ENCODE results near the gene KASH5.

DNA sequence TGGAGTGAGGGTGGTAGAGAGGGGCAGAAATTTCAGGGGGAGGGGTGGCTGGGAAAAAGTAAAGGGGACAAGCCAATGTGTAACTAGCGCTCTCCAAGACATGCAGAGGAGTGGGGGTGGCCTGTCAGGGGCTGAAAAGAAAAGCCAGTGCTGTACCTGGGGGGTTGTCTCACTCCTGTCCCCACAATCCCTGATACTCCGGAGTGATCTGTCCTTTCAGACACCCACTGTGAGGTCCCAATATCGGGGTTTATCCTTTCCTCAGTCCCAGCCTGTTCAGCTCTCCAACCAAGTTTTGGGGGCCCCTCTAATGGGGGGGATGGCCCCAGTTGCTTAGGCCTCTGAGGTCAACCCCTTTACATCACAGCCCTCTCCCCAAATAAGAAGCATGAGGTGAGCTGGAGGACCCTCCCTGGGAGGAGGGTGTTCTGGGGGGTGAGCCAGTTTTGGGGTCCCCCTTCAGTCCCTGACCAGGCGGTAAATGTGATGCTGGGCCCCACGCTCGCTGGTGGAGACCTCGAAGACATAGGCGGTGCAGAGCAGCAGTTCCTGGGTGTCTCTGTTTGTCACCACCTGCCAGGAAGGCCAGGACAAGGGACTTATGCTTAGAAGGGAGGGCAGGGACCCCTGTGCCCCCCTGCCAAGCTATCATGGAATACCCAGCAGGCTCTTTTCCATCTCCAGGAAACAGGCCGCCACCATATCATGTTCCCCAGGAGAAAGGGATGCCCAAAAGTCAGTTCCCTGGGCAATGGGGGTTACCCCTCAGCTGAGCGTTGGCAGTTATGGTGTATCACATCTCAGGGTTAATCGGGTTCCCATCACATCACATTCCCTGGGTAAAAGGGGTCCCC is 47.0 kb upstream of the KASH5 start:
- no peak for TF ChIP-seq POLR2A (IDR thresholded peaks at IDR 0.05)
- TF ChIP-seq, protein P1, sequence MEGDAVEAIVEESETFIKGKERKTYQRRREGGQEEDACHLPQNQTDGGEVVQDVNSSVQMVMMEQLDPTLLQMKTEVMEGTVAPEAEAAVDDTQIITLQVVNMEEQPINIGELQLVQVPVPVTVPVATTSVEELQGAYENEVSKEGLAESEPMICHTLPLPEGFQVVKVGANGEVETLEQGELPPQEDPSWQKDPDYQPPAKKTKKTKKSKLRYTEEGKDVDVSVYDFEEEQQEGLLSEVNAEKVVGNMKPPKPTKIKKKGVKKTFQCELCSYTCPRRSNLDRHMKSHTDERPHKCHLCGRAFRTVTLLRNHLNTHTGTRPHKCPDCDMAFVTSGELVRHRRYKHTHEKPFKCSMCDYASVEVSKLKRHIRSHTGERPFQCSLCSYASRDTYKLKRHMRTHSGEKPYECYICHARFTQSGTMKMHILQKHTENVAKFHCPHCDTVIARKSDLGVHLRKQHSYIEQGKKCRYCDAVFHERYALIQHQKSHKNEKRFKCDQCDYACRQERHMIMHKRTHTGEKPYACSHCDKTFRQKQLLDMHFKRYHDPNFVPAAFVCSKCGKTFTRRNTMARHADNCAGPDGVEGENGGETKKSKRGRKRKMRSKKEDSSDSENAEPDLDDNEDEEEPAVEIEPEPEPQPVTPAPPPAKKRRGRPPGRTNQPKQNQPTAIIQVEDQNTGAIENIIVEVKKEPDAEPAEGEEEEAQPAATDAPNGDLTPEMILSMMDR (IDR thresholded peaks at IDR 0.05), result no peak
